Measurements from ENCODE around the gene HSFX1.
"Not testable (repeated sequence)": the region's sequence is repeated elsewhere in the genome, so short reads cannot be mapped to it uniquely, and the experiment has no call there.

Gene HSFX1

DNA sequence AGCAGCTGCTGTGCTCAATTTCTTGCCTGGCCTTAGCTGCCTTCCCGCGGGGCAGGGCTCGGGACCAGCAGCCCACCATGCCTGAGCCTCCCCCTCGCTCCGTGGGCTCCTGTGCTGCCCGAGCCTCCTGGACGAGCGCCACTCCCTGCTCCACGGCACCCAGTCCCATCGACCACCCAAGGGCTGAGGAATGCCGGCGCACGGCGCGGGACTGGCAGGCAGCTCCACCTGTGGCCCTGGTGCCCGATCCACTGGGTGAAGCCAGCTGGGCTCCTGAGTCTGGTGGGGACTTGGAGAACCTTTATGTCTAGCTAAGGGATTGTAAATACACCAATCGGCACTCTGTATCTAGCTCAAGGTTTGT, 15.2 kb upstream of the HSFX1 start:
- 85% methylated on average over 14 of the region's 17 CpGs for WGBS (ENCODE audit: insufficient coverage)
- CTCF ChIA-PET: not testable (repeated sequence)

DNA sequence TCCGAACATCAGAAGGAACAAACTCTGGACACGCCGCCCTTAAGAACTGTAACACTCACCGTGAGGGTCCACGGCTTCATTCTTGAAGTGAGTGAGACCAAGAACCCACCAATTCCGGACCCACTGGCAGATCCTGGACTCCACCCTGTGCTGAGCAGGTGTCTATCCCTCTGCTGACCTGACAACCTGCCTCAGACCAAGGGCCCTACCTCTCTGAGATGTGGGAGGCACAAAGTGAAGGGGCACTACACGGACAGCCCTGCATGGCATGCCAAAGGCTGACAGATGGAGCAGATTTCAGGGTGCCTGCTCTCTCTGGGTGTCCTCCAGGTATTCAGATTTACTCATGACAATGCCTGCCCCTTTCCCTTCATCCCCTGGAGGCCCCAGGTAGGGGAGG, 14.0 kb upstream of the HSFX1 start:
- H3K9me3 ChIP-seq (ENCODE audit: control extremely low read depth in 1 of 5, control insufficient read depth in 4 of 5, insufficient read depth in 2 of 5, low read depth in 1 of 5, low read length in 4 of 5): no peaks in the 10 kb centered on the region
- 92% methylated on average over 7 of the region's 7 CpGs for WGBS (ENCODE audit: insufficient coverage)
- DNase-seq: no peak
- H3K4me1 ChIP-seq (ENCODE audit: control extremely low read depth in 1 of 4, control insufficient read depth in 4 of 4, insufficient read depth in 4 of 4, low read length in 3 of 4): no peaks in the 10 kb centered on the region
- H3K27me3 ChIP-seq (replicated peaks in 2 of 5; ENCODE audit: control insufficient read depth in 4 of 5, insufficient read depth in 5 of 5, low read length in 4 of 5): peaks cover 0 to 2% (median 0%) of the 10 kb centered on the region in 5 experiments
- POLR2A ChIA-PET: no interaction called here
- CTCF ChIA-PET: no interaction called here
- H3K36me3 ChIP-seq (ENCODE audit: control insufficient read depth in 4 of 4, insufficient read depth in 4 of 4, low read length in 3 of 4): no peaks in the 10 kb centered on the region
- no peak overlapping the region for H3K4me3 ChIP-seq (ENCODE audit: control insufficient read depth in 1 of 7, extremely low read depth in 1 of 7, insufficient read depth in 4 of 7, low read depth in 2 of 7, low read length in 6 of 7)
- H3K27ac ChIP-seq (ENCODE audit: insufficient read depth in 1 of 2, low read depth in 1 of 2, low read length in 2 of 2, poor library complexity in 1 of 2, severe bottlenecking in 2 of 2): no peak overlapping the region

More for the DNA sequence above, 15.2 kb upstream of the HSFX1 start:
- H3K27ac ChIP-seq (ENCODE audit: insufficient read depth in 1 of 2, low read depth in 1 of 2, low read length in 2 of 2, poor library complexity in 1 of 2, severe bottlenecking in 2 of 2); POLR2A ChIA-PET; H3K27me3 ChIP-seq (replicated peaks in 2 of 5; ENCODE audit: control insufficient read depth in 4 of 5, insufficient read depth in 5 of 5, low read length in 4 of 5); H3K4me1 ChIP-seq (ENCODE audit: control extremely low read depth in 1 of 4, control insufficient read depth in 4 of 4, insufficient read depth in 4 of 4, low read length in 3 of 4); H3K9me3 ChIP-seq (ENCODE audit: control extremely low read depth in 1 of 5, control insufficient read depth in 4 of 5, insufficient read depth in 2 of 5, low read depth in 1 of 5, low read length in 4 of 5); H3K4me3 ChIP-seq (ENCODE audit: control insufficient read depth in 1 of 7, extremely low read depth in 1 of 7, insufficient read depth in 4 of 7, low read depth in 2 of 7, low read length in 6 of 7); H3K36me3 ChIP-seq (ENCODE audit: control insufficient read depth in 4 of 4, insufficient read depth in 4 of 4, low read length in 3 of 4); DNase-seq: not testable (repeated sequence)

DNA sequence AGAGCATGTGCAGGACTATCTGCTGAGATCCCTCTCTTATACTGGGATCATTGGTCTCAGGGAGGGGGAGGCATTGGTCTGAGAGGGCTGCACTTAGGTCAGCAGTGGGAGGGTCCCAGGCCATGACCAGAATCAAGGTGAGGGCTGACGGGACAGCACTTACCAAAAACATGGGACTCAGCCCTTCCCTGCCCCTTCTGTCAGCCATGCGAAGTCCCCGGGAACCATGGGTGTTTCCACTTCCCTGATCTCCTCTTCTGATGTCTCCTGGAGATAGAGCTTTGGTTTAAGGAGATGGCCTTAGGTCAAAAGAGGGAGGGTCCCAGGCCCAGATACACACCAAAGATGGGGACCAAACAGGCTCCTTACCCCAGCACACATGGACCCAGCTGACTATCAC, 12.9 kb upstream of the HSFX1 start:
- POLR2A ChIA-PET: no interaction called here
- 100% methylated on average over 1 of the region's 3 CpGs for WGBS (ENCODE audit: insufficient coverage)

GRCh38 chrX:149761858-149762674, 11.8 kb upstream of the HSFX1 start:
- H3K27me3 ChIP-seq (replicated peaks in 2 of 5; ENCODE audit: control insufficient read depth in 4 of 5, insufficient read depth in 5 of 5, low read length in 4 of 5); CTCF ChIA-PET; H3K4me1 ChIP-seq (ENCODE audit: control extremely low read depth in 1 of 4, control insufficient read depth in 4 of 4, insufficient read depth in 4 of 4, low read length in 3 of 4); H3K9me3 ChIP-seq (ENCODE audit: control extremely low read depth in 1 of 5, control insufficient read depth in 4 of 5, insufficient read depth in 2 of 5, low read depth in 1 of 5, low read length in 4 of 5); H3K36me3 ChIP-seq (ENCODE audit: control insufficient read depth in 4 of 4, insufficient read depth in 4 of 4, low read length in 3 of 4); H3K4me3 ChIP-seq (ENCODE audit: control insufficient read depth in 1 of 7, extremely low read depth in 1 of 7, insufficient read depth in 4 of 7, low read depth in 2 of 7, low read length in 6 of 7); H3K27ac ChIP-seq (ENCODE audit: insufficient read depth in 1 of 2, low read depth in 1 of 2, low read length in 2 of 2, poor library complexity in 1 of 2, severe bottlenecking in 2 of 2); POLR2A ChIA-PET; DNase-seq: not testable (repeated sequence)
- 83% methylated on average over 10 of the region's 22 CpGs for WGBS (ENCODE audit: insufficient coverage)

More for the DNA sequence above, 12.9 kb upstream of the HSFX1 start:
- Histone ChIP-seq H3K4me3 (ENCODE audit: control insufficient read depth in 1 of 7, extremely low read depth in 1 of 7, insufficient read depth in 4 of 7, low read depth in 2 of 7, low read length in 6 of 7) (no peak overlapping the region), H3K9me3 (ENCODE audit: control extremely low read depth in 1 of 5, control insufficient read depth in 4 of 5, insufficient read depth in 2 of 5, low read depth in 1 of 5, low read length in 4 of 5) (no peaks in the 10 kb centered on the region), H3K36me3 (ENCODE audit: control insufficient read depth in 4 of 4, insufficient read depth in 4 of 4, low read length in 3 of 4) (no peaks in the 10 kb centered on the region), H3K4me1 (ENCODE audit: control extremely low read depth in 1 of 4, control insufficient read depth in 4 of 4, insufficient read depth in 4 of 4, low read length in 3 of 4) (no peaks in the 10 kb centered on the region), H3K27me3 (replicated peaks in 2 of 5; ENCODE audit: control insufficient read depth in 4 of 5, insufficient read depth in 5 of 5, low read length in 4 of 5) (no peaks in the 10 kb centered on the region), H3K27ac (ENCODE audit: insufficient read depth in 1 of 2, low read depth in 1 of 2, low read length in 2 of 2, poor library complexity in 1 of 2, severe bottlenecking in 2 of 2) (no peak overlapping the region)
- DNase-seq: no peak
- CTCF ChIA-PET: no interaction called here

DNA sequence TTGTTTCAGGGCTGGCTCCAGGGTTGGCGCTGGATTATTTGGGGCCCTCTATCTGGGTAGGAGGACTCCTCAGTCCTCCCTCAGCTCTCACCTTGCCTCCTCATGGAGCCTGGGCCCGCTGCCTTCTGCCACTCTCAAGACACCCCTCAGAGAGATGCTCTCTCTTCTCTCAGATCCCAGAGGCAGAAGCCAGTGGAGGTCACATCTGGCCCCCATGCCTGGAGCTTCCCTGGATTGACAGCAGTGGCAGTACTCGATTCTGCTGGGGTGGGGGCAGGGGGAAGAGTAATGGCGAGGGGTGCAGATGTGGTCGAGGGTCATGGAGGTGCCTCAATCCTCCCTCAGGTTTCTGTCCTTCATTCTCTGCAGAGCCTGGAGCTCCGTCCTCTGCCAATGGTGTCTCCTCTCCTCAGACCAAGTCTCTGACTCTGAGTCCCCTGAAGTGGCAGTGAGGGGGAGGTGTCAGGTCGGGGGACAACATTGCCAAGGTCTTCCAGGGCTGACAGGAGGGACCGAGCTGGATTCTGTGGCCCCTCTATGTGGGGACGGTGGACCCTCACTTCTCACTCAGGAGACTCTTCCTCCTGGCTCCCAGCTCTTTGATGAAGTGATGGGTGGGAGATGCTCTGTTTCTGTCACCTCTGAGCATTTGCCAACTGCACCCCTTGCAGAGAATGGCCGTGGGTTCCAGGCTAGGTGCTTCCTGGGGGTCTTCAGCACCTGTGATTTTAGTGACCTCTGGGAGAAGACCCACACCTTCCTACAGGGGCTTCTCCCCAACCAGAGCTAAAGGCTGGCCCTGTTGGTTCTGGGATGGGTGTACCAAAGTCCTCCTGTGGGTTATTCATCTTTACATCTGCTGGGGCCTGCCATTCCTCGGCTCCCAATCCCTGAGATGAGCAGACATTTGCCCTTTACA, 10.9 kb upstream of the HSFX1 start:
- WGBS (ENCODE audit: insufficient coverage): 75% methylated on average over 7 of the region's 11 CpGs
- DNase-seq: no peak
- Histone ChIP-seq H3K27me3 (replicated peaks in 2 of 5; ENCODE audit: control insufficient read depth in 4 of 5, insufficient read depth in 5 of 5, low read length in 4 of 5) (no peaks in the 10 kb centered on the region), H3K4me3 (ENCODE audit: control insufficient read depth in 1 of 7, extremely low read depth in 1 of 7, insufficient read depth in 4 of 7, low read depth in 2 of 7, low read length in 6 of 7) (no peak overlapping the region), H3K9me3 (ENCODE audit: control extremely low read depth in 1 of 5, control insufficient read depth in 4 of 5, insufficient read depth in 2 of 5, low read depth in 1 of 5, low read length in 4 of 5) (no peaks in the 10 kb centered on the region), H3K36me3 (ENCODE audit: control insufficient read depth in 4 of 4, insufficient read depth in 4 of 4, low read length in 3 of 4) (no peaks in the 10 kb centered on the region), H3K4me1 (ENCODE audit: control extremely low read depth in 1 of 4, control insufficient read depth in 4 of 4, insufficient read depth in 4 of 4, low read length in 3 of 4) (no peaks in the 10 kb centered on the region), H3K27ac (ENCODE audit: insufficient read depth in 1 of 2, low read depth in 1 of 2, low read length in 2 of 2, poor library complexity in 1 of 2, severe bottlenecking in 2 of 2) (no peak overlapping the region)
- ChIA-PET CTCF (no interaction called here), POLR2A (no interaction called here)

DNA sequence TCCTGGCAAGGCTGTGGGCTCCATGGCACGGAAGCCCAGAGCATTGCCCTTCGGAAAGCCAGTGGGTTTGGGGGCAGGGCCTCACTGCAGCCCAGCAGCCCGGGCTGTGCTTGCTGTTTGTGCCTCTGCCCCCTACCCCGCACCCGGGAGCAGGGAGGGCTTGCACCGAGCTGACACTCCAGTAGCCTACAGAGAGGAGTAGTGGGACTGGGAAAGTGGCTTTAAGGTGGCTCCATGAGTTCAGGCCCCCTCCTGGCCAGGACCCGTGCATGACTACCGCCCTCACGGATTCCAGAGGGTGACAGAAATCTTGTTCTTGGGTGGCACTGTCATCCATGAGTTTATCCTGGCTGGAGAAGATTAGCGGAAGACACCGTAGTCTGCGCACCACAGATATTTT, 3.5 kb upstream of the HSFX1 start:
- no CpG with 5 or more reads among the region's 12 CpGs for WGBS (ENCODE audit: insufficient coverage)
- H3K4me1 ChIP-seq (ENCODE audit: control extremely low read depth in 1 of 4, control insufficient read depth in 4 of 4, insufficient read depth in 4 of 4, low read length in 3 of 4); H3K27ac ChIP-seq (ENCODE audit: insufficient read depth in 1 of 2, low read depth in 1 of 2, low read length in 2 of 2, poor library complexity in 1 of 2, severe bottlenecking in 2 of 2); H3K27me3 ChIP-seq (replicated peaks in 2 of 5; ENCODE audit: control insufficient read depth in 4 of 5, insufficient read depth in 5 of 5, low read length in 4 of 5); DNase-seq; CTCF ChIA-PET; H3K4me3 ChIP-seq (ENCODE audit: control insufficient read depth in 1 of 7, extremely low read depth in 1 of 7, insufficient read depth in 4 of 7, low read depth in 2 of 7, low read length in 6 of 7); H3K9me3 ChIP-seq (ENCODE audit: control extremely low read depth in 1 of 5, control insufficient read depth in 4 of 5, insufficient read depth in 2 of 5, low read depth in 1 of 5, low read length in 4 of 5); H3K36me3 ChIP-seq (ENCODE audit: control insufficient read depth in 4 of 4, insufficient read depth in 4 of 4, low read length in 3 of 4); POLR2A ChIA-PET: not testable (repeated sequence)

GRCh38 chrX:149773026-149773425, 842 bp upstream of the HSFX1 start:
- H3K4me1 ChIP-seq (ENCODE audit: control extremely low read depth in 1 of 4, control insufficient read depth in 4 of 4, insufficient read depth in 4 of 4, low read length in 3 of 4); H3K9me3 ChIP-seq (ENCODE audit: control extremely low read depth in 1 of 5, control insufficient read depth in 4 of 5, insufficient read depth in 2 of 5, low read depth in 1 of 5, low read length in 4 of 5); POLR2A ChIA-PET; H3K36me3 ChIP-seq (ENCODE audit: control insufficient read depth in 4 of 4, insufficient read depth in 4 of 4, low read length in 3 of 4); H3K27me3 ChIP-seq (replicated peaks in 2 of 5; ENCODE audit: control insufficient read depth in 4 of 5, insufficient read depth in 5 of 5, low read length in 4 of 5); H3K27ac ChIP-seq (ENCODE audit: insufficient read depth in 1 of 2, low read depth in 1 of 2, low read length in 2 of 2, poor library complexity in 1 of 2, severe bottlenecking in 2 of 2); H3K4me3 ChIP-seq (ENCODE audit: control insufficient read depth in 1 of 7, extremely low read depth in 1 of 7, insufficient read depth in 4 of 7, low read depth in 2 of 7, low read length in 6 of 7); DNase-seq; CTCF ChIA-PET: not testable (repeated sequence)
- no CpG with 5 or more reads among the region's 9 CpGs for WGBS (ENCODE audit: insufficient coverage)
